Sigmoid colon (tissue), 7 donors: ENCODE measurements around the gene ZFC3H1. TPM values are rescaled to one million over a fixed set of nuclear protein-coding genes. Genes with fewer than 3 reads are reported as not detected.
"Not testable (repeated sequence)": the region's sequence is repeated elsewhere in the genome, so short reads cannot be mapped to it uniquely, and the experiment has no call there.

Experiments
- DNase-seq: peaks from one replicate; pipeline ENCODE4 v3.0.0-alpha.2; 2019
- H3K27ac ChIP-seq, 4 donors: fragments of 200-600 bp; sonication (generic); one replicate each; pipeline ENCODE4 v1.5.1; 2016 to 2019; ENCODE audit warnings: mild to moderate bottlenecking in 1 of 4
- H3K27me3 ChIP-seq, 3 donors: fragments of 200-600 bp; sonication (generic); one replicate each; pipeline ENCODE4 v1.5.1; 2019; ENCODE audit warnings: mild to moderate bottlenecking in 1 of 3
- H3K36me3 ChIP-seq, 4 donors: fragments of 200-600 bp; sonication (generic); one replicate each; pipeline ENCODE4 v1.5.1; 2016 to 2019
- H3K4me1 ChIP-seq, 4 donors: fragments of 200-600 bp; sonication (generic); one replicate each; pipeline ENCODE4 v1.5.1; 2017 to 2019
- H3K4me3 ChIP-seq, 4 donors: fragments of 200-600 bp; sonication (generic); one replicate each; pipeline ENCODE4 v1.5.1; 2017 to 2019; ENCODE audit warnings: mild to moderate bottlenecking in 2 of 4, moderate library complexity in 1 of 4
- H3K9me3 ChIP-seq, 4 donors: fragments of 200-600 bp in 3 of 4; sonication (generic) in 3 of 4; one replicate each; pipeline versions ENCODE4 v1.5.1 to v1.6.1; 2013 to 2019
- CTCF ChIP-seq, 4 experiments: fragments of 450-650 bp in 3 of 4; fragments of 200-600 bp in 1 of 4; IDR thresholded peaks; one replicate each; pipeline ENCODE4 v1.5.1; 2016 to 2019; ENCODE audit warnings: antibody characterized with exemption in 4 of 4, mild to moderate bottlenecking in 3 of 4, moderate library complexity in 2 of 4
- EP300 ChIP-seq, 4 donors: sonication (generic); formaldehyde crosslinking; IDR thresholded peaks; one replicate each; pipeline ENCODE4 v1.6.1; 2017; ENCODE audit warnings: antibody characterized with exemption in 4 of 4
- POLR2A ChIP-seq, 2 donors: fragments of 450-650 bp; IDR thresholded peaks; one replicate each; pipeline ENCODE4 v1.6.1; 2016; ENCODE audit warnings: antibody characterized with exemption in 2 of 2, mild to moderate bottlenecking in 2 of 2, moderate library complexity in 2 of 2
- POLR2AphosphoS5 ChIP-seq, 4 donors: sonication (generic); formaldehyde crosslinking; IDR thresholded peaks; one replicate each; pipeline ENCODE4 v1.6.1; 2017; ENCODE audit warnings: antibody characterized with exemption in 4 of 4
- WGBS, 2 donors: extraction: QIAGEN DNeasy Blood & Tissue Kit; methylation state at CpG; one replicate each; pipeline ENCODE4 v1.1.7; 2013; 5-methylcytosine and 5-hydroxymethylcytosine counted together
- intact Hi-C: fragments of 100-400 bp; cut with DNase I; formaldehyde crosslinking; loops from one replicate; pipeline ENCODE4 v1.15.1; 2023
- polyA plus RNA-seq, 3 donors: library from polyadenylated mRNA; stranded (reverse); fragments of 200-250 nt; gene quantifications; one replicate each; pipeline ENCODE4 v1.2.3, GENCODE V29; 2013
- total RNA-seq, 4 donors: library from RNA; depleted of rRNA; stranded (reverse); fragments of >200 nt; gene quantifications; one replicate each; pipeline ENCODE4 v1.1.0, GENCODE V29; 2016
- donor health status: healthy with polysubstance abuse.
- donor health status: Bipolar disorder and iron deficiency.
- donor health status: healthy.

ZFC3H1 gene
- total and polyA plus RNA-seq, 7 donors = 3.0 to 87.8 (median 38.7) TPM

- TF ChIP-seq CTCF (IDR thresholded peaks at IDR 0.05) = no peak
- H3K4me1 ChIP-seq = no peaks in the 10 kb centered on the region
- no peak overlapping the region for H3K27ac ChIP-seq
- peaks cover 5 to 29% (median 7%) of the 10 kb centered on the region in 4 donors for H3K36me3 ChIP-seq
- no peaks in the 10 kb centered on the region for H3K27me3 ChIP-seq
- H3K4me3 ChIP-seq = no peak overlapping the region
- H3K9me3 ChIP-seq = no peaks in the 10 kb centered on the region
- DNase-seq = no peak
- intact Hi-C loops = no loop called here
- 91 to 94% methylated on average over 2 of the region's 2 CpGs for WGBS, 2 donors
Observed at GRCh38 chr12:71704920-71705319, 41.3 kb upstream of the ZFC3H1 start.

GRCh38 chr12:71703206-71703605 lies 39.6 kb upstream of the ZFC3H1 start:
- TF ChIP-seq POLR2AphosphoS5 (IDR thresholded peaks at IDR 0.05) = no peak
- no peak for TF ChIP-seq POLR2A (IDR thresholded peaks at IDR 0.05)
- no peak for TF ChIP-seq CTCF (IDR thresholded peaks at IDR 0.05)
- no peak for TF ChIP-seq EP300 (IDR thresholded peaks at IDR 0.05)
- Histone ChIP-seq H3K9me3 (no peaks in the 10 kb centered on the region), H3K4me3 (no peak overlapping the region), H3K27ac (no peak overlapping the region), H3K36me3 (peaks cover 9 to 46% (median 15%) of the 10 kb centered on the region in 4 donors), H3K27me3 (no peaks in the 10 kb centered on the region), H3K4me1 (no peaks in the 10 kb centered on the region)
- intact Hi-C loops = no loop called here
- WGBS, 2 donors = 82 to 90% methylated on average over 2 of the region's 2 CpGs
- DNase-seq = no peak

GRCh38 chr12:71702590-71702989 lies 38.9 kb upstream of the ZFC3H1 start:
- H3K27ac ChIP-seq = no peak overlapping the region
- H3K4me1 ChIP-seq = no peaks in the 10 kb centered on the region
- H3K27me3 ChIP-seq = no peaks in the 10 kb centered on the region
- H3K4me3 ChIP-seq = no peak overlapping the region
- no peak for DNase-seq
- peaks cover 9 to 52% (median 16%) of the 10 kb centered on the region in 4 donors for H3K36me3 ChIP-seq
- intact Hi-C loops = no loop called here
- WGBS, 2 donors = 97 to 99% methylated on average over 5 of the region's 5 CpGs
- no peaks in the 10 kb centered on the region for H3K9me3 ChIP-seq
- TF ChIP-seq CTCF (IDR thresholded peaks at IDR 0.05) = no peak
- no peak for TF ChIP-seq POLR2A (IDR thresholded peaks at IDR 0.05)
- no peak for TF ChIP-seq EP300 (IDR thresholded peaks at IDR 0.05)
- TF ChIP-seq POLR2AphosphoS5 (IDR thresholded peaks at IDR 0.05) = no peak

- intact Hi-C loops, H3K4me1 ChIP-seq, H3K27me3 ChIP-seq, H3K9me3 ChIP-seq, H3K27ac ChIP-seq, DNase-seq, H3K4me3 ChIP-seq: not testable (repeated sequence)
- H3K36me3 ChIP-seq = peaks cover 9 to 56% (median 18%) of the 10 kb centered on the region in 4 donors
- 95 to 97% methylated on average over 8 of the region's 8 CpGs for WGBS, 2 donors
Observed at GRCh38 chr12:71702181-71702580, 38.5 kb upstream of the ZFC3H1 start.

- 21 to 74% methylated on average over 1 of the region's 1 CpG for WGBS, 2 donors
- intact Hi-C loops = no loop called here
- no peaks in the 10 kb centered on the region for H3K27me3 ChIP-seq
- no peaks in the 10 kb centered on the region for H3K9me3 ChIP-seq
- no peak overlapping the region for H3K4me3 ChIP-seq
- no peaks in the 10 kb centered on the region for H3K4me1 ChIP-seq
- DNase-seq = no peak
- no peak overlapping the region for H3K27ac ChIP-seq
- H3K36me3 ChIP-seq = peaks cover 3 to 54% (median 19%) of the 10 kb centered on the region in 4 donors
- no peak for TF ChIP-seq POLR2AphosphoS5 (IDR thresholded peaks at IDR 0.05)
- TF ChIP-seq EP300 (IDR thresholded peaks at IDR 0.05) = no peak
- TF ChIP-seq CTCF (IDR thresholded peaks at IDR 0.05) = no peak
- TF ChIP-seq POLR2A (IDR thresholded peaks at IDR 0.05) = no peak
Observed at GRCh38 chr12:71695782-71696181, 32.1 kb upstream of the ZFC3H1 start.
